CD1c-positive myeloid dendritic cell (primary cell): ENCODE data around the gene CPAMD8.
"Not testable (repeated sequence)": the region's sequence is repeated elsewhere in the genome, so short reads cannot be mapped to it uniquely, and the experiment has no call there.

ENCODE experiments used
- DNase-seq: peaks from one replicate; pipeline ENCODE4 v3.0.0-alpha.2; 2016; ENCODE audit errors: extremely low spot score

CPAMD8 gene

DNA sequence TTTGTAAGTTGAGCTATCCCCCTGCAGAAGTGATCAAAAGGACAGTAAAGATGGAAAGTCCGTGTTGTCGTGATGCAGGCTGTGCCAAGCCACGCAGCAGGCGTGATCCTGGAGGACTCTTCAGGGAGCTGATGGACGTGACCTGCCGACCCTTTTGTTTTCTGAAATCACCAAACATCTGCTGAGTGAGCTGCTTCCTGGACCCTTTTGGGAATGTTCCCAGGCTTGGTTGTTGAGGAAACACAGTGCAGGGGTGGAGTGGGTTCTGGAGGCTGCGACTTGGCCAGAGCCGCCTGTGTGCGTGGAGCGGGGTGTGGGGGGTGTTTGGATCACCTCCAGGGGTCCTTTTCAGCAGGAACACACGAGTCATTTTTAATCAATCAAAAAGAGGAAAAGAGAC lies 15.4 kb upstream of the CPAMD8 start:
- no peak for DNase-seq

DNA sequence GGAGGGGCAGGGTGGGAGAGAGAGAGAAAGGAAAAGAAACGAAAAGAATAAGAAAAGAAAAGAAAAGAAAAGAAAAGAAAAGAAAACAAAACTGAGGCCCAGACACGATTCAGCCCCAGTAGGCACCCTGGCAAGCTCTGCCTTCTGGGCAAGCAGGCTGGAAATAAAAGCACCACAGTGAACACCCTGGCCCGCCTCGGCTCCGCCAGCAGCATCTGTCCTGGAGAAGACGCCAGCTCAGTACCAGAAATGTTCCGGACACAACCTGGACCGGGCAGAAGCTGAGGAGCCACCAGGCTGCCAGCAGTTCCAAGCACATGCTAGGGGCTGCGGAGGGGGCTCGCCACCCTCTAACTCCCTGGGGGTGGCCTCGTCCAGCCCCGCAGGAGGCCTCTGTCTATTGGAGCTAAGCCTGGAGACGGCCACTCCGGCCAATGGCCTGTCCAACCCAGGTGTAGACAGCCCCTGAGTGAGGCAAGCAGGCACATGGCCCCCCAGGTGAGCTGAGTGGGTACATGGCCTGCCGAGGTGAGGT lies 11.4 kb upstream of the CPAMD8 start:
- no peak for DNase-seq

DNA sequence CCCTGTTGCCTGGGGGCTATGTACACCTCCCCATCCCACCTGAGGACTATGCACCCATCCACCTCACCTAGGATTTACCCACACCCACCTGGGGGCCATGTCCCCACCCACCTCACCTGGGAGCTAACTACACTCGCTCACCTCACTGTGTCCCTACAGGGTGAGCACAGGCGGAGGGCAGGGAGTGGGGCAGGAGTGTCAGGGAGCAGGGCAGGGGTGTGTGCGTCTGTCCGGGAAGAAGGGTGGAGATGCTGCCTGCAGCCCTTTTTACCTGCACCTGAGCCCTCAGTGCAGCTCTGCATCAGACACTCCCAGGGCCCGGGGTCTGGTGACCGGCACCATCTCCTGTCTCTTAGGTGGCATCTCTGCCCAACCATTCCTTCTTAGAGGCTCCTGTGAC lies 10.6 kb upstream of the CPAMD8 start:
- DNase-seq = no peak

DNA sequence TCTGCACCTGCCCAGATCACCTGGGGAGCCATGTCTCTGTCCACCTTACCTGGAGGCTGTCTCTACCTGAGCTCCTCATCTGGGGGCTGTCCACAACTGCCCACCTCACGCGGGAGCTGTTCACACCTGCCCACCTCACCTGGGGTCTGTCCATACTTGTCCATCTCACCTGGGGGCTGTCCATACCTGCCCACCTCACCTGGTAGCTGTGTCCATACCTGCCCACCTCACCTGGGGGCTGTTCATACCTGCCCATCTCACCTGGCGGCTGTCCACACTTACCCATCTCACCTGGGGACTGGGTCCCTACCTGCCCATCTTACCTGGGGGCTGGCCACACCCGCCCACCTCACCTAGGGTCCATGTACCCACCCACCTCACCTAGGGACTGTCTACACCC lies 10.0 kb upstream of the CPAMD8 start:
- DNase-seq = no peak

DNA sequence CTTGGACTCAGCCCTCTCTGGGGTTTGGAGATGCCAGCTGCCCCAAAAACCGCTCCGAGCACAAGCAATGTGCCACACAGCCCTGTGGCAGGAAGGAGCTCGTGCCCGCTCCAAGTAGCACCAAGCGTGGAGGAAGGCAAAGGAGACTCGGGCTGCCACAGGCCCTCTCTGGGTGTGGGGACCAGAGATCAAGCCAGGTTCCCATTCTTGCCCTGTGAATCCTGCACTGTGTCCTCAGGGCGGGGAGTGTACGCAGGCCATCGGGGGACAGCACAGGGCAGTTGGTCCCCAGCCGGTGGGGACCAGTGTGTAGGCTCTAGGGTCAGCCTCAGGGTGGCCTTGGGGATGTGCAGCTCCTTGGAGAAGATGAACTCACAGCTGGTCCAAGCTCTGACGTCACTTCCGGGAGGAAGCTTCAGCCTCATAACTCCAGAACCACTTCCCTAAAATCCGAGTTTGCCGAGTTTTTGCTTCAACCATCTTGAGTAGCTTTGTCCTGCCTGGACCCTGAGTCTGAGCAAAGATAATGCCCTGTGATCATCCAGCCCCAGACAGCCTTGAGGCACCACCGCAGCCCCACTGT lies 9.3 kb upstream of the CPAMD8 start:
- peak; percentile 86 for DNase-seq

DNA sequence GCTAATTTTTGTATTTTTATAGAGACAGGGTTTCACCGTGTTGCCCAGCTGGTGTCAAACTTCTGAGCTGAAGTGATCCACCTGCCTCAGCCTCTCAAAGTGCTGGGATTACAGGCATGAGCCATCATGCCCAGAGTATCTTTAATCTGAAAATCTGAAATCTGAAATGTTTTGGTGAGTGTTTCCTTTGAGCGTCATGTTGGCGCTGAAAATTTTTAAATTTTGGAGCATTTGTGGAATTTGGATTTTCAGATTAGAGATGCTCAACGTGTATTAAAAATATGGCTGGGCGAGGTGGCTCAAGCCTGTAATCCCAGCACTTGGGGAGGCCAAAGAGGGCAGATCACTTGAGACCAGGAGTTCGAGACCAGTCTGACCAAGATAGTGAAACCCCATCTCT lies 5.1 kb upstream of the CPAMD8 start:
- no peak for DNase-seq

DNA sequence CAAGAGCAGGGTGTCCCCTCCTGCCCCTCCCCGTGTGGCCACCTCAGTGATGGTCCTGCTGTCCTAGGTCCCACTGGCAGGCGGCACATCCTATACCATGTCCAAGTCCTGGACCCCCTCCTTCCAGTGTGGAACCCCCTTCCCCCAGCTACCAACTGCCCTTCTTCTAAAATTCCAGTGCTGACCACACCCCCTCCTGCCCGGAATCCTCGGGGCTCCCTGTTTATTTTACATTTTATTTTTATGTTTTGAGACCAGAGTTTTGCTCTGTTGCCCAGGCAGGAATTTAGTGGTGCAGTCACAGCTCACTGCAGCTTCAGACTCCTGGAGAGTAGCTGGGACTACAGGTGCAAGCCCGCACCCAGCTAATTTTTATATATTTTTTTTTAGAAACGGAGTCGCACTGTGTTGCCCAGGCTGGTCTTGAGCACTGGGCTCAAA lies 945 bp upstream of the CPAMD8 start:
- DNase-seq = no peak

DNA sequence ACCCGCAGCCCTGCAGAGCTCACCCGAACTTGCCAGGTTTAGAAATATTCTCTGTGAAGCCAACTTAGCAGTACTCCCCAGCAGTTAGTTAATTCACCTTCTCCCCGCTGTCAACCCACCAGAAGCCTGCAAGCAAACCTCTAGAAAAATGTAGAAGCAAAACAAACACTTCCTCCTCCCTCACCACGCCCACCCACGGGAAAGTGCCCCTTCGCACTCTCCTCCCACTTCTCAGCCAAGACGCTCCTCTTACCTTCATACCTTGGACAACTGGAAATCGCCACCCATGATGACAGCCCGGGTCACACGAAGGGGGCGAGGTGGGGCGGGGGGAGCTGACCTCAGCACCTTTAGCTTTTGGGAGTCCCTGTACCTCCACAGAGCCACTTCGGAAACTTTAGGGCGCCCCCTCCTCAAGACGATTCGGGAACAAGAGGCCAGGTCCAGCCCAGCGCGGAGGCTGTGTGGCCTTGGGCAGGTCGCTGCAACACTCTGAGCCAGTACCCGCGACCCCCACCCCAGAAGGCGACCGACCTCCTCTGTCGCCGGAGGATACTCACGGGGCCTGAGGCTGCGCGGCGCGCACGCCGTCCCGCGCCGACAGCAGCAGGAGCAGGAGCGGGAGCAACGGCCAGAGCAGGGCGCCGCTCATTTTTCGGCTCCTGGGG lies 485 bp downstream of the CPAMD8 start:
- peak; percentile 69 for DNase-seq

DNA sequence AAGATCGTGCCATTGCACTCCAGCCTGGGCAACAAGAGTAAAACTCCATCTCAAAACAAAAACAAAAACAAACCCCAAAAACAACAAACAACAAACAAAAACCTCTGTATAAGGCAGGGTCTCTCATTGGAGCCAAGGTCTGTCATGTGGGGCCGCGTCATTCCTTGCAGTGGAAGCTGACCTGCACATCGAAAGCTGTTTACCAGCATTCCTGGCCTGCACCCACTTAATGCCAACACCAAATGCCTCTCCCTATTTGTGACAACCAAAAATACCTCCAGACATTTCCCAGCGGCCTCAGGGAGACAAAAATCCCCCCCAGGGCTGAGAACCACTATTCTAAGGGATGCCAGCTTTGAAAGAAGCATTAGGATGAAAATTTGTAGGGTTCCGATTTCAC lies 1.2 kb downstream of the CPAMD8 start:
- no peak for DNase-seq

DNA sequence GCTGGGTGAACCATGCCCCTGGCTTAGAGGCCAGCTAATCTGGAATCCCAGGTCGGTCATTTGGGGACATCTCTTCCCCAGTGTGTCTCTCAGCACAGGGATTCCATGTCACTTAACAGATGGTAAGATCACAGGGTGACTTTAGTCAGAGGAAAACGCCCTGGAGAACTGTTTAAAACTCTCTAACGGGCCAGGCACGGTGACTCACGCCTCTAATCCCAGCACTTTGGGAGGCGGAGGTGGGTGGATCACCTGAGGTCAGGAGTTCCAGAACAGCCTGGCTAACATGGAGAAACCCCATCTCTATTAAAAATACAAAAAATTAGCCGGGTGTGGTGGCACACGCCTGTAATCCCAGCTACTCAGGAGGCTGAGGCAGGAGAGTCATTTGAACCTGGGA lies 1.7 kb downstream of the CPAMD8 start:
- DNase-seq = not testable (repeated sequence)

DNA sequence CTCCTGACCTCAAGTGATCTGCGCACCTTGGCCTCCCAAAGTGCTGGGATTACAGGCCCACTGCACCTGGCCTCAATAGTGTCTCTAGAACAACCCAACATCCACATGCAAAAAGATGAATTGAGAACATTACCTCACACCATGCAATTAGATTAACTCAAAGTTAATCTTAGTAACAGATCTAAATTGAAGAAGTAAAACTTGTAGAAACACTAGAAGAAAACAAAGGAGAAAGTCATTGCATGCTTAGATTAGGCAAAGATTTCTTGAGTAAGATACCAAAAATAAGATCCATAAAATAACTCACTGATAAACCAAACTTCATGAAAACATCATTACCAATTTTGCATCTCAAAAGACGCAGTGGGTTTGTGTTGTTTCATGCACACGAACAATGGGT lies 2.8 kb downstream of the CPAMD8 start:
- DNase-seq = no peak

DNA sequence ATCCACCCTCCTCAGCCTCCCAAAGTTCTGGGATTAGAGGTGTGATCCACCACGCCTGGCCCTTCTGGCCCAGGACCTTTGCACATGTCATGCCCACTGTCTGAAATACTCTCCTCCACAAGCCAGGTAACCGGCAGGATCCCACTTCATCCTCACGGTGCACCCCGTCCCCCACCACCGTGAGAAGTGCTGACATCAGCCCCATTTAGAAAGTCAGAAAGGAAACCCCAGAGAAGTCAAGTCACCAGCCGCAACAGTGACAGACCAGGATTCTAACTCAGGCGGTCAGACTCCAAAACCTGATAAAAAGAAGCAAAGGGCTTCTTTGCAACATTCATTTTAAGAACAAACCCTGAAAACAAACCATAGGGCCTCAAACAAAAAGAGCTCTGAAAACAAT lies 3.9 kb downstream of the CPAMD8 start:
- DNase-seq = no peak

DNA sequence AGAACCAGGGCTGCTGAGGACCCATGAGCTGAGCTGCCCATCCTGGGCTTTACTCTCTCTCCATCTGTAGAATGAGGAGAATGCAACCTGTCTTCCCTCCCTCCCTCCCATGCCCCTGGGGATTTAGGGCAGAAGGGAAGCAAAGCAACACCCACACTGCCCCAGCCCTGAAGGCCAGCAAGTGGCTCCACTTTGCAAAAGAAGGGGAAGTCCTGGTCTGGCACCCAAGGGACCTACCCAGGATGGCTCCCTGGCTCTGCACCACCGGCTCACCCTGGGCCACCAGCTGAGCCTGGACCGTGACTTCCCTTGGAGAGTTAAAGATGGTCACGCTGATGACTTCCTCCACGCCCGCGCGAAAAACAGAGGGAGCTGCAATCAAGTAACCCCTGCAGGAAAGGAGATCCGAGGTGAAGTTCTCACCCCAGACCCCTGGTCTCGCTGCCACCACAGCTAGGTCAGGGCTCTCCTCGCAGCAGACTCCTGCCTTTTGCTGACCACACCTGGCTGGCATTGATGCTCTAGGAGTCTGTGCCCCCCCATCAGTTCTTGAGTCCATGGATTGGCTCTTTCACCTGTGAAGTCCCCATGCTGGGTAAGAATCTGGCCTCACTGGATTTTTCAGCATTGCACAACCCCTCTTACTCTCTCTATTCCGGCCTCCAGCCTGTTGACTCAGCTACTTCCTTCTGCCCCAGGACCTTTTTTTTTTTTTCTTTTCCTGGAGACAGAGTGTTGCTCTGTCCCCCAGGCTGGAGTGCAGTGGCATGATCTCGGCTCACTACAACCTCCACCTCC lies 4.6 kb downstream of the CPAMD8 start:
- DNase-seq = peak; percentile 80

DNA sequence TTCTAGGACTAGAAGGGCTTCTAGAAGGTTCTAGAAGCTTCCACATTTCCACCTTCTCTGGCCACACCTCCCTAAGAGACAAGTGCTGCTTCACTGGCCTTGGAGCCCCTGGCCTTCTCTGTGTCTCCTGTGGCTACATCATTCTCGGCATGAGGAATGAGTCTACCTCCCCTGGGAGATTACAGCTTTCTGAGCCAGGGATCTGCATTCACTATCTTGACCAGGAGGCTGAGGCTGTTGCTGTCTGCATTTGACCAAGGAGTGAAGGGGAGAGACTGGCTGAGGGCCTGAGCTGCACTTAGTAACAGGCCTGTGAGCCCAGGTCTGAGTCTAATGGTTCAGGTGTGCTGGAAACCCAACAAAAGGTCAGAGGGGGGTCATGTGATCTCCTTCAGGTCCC lies 5.3 kb downstream of the CPAMD8 start:
- no peak for DNase-seq

DNA sequence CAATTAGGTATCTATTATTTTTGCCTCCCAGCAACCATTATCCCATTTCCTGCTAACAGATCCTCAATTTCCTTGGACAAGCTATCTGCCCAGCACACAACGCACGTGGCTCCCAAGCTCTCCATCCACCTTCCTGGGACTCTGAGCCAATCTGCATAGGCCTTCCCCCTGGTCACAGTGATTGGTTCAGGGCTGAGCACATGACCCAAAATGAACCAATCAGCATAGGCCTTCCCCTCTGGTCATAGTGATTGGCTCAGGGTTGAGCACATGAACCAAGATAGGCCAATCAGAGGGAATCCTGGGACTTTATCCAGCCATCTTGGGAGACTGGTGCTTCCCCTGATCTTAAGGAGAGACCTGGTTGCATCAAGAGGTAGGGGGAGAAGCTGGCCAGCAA lies 5.8 kb downstream of the CPAMD8 start:
- peak; percentile 42 for DNase-seq

DNA sequence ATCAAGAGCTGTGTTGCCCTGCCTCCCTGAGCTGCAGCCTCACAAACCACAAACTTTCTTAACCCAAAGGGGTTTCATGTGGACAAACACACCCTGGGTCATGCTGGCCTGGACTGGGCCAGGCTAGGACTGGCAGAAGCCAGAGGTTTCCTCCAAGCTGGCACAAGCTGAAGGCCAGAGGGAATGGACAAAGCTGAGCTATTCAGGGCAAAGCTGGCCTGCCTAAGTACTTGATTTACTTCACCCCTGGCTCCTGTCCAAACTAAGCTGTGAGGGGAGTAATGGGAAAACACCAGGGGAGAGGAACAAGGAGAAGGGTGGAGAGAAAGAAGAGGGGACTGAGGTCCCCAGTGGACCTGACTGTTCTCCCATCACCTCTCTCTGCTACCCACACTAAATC lies 6.2 kb downstream of the CPAMD8 start:
- DNase-seq = no peak

DNA sequence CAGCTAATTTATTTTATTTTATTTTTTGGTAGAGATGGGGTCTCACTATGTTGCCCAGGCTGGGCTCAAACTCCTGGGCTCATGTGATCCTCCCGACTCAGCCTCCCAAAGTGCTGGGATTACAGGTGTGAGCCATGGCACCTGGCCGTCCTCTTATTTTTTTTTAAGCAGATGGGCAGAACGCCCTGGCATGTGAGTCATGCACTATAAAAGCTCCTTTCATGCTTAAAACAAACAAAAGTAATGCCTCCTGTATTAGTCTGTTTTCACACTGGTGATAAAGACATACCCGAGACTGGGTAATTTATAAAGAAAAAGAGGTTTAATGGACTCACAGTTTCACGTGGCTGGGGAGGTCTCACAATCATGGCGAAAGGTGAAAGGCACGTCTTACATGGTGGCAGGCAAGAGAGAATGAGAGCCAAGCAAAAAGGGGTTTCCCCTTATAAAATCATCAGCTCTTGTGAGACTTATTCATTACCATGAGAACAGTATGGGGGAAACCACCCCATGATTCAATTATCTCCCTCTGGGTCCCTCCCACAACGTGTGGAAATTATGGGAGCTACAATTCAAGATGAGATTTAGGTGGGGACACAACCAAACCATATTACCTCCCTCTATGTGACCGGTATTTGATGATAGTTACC lies 12.3 kb downstream of the CPAMD8 start:
- not testable (repeated sequence) for DNase-seq

DNA sequence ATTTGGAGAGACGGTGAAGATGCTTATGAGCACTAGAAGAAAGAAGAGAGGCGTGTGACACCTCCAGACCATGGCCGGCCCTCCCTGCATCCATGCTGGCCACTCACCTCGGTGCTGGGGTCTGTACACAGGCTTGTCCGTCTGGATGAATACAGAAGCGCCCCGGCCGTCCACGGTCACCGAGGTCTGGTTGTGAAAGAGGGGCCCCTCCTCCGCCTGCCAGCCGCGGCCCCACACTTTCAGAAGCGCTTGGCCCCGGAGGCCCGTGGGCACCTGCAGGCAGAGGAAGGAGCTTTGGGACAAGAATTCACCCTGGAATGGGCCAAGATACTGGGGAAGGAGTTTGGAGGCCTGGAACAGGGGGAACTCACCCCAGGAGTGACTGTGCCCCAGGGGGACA lies 15.1 kb downstream of the CPAMD8 start:
- no peak for DNase-seq

DNA sequence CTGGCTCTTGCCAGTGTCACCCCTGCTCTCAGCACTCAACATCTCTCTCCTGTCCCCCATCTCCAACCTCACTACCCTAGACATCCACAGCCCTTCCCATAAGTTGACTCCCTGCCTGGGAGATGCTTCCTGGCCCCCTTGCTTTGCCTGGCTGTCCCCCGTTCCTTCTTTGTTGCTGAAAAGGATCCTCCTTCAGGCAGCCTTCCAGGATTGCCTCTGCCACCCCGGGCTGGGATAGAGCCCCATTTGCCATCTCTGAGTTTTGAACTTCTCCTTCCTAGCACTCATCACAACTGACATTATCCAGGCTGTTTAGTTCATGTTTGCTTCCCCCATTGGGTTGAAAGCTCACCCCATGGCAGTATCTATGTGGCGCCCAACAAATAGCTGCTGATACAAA lies 20.0 kb downstream of the CPAMD8 start:
- no peak for DNase-seq

DNA sequence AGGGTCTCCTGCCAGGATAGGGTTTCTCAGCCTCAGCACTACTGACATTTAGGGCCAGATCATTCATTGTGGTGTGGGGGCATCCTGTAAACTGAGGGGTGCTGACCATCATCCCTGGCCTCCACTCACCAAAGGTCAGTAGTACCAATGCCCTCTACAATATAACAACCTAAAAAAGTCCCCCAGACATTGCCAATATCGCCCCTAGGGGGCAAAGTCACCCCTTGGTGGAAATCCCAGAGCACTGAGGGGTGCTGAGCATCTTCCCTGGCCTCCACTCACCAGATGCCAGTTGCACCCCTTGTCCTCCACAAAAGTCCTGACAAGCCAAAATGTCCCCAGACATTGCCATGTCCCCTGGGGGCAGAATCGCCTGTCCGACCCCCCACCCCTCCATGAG lies 21.6 kb downstream of the CPAMD8 start:
- DNase-seq = no peak

DNA sequence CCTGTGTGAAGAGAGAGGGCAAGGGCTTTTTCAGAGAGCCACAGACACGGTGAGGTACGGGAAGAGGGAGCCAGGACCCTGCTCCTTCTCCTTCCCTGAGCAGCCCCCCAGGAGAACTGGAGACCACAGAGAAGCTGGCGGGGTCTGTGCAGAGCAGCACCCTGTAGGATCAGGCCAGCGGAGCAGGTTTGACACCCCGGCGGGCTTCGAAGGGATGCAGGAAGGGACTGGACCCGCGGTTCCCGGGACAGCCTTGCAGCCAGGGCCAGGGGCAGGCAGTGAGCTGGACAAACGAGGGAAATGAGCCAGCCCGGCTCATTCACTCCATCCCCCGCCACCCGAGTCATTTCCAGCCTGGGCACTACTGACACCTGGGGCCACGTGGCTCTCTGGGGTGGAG lies 22.2 kb downstream of the CPAMD8 start:
- DNase-seq = no peak

DNA sequence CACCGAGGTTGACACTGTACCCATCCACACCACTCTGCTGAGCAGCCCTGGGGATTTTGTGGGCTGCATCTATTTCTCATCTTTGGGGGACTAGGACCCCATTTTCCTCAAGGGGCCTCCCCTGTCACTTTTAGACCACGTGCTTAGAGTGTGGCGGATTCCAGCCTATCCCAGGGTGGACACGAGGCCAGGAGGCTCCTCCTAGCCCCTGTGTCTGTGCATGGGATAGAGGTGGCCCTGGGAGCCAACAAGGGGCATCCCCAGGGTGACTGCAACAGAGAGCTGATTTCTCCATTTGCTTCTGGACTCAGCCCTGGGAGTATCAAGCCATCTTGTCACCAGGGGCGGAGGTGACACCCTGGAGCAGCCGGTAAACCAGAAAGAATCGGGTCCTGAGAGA lies 24.2 kb downstream of the CPAMD8 start:
- DNase-seq = no peak
